GOT3 (cell line): Measurements from ENCODE around the gene C17orf75.
"Not testable (repeated sequence)": the region's sequence is repeated elsewhere in the genome, so short reads cannot be mapped to it uniquely, and the experiment has no call there.

Experiments used
- DNase-seq: peaks from one replicate; lab custom pipeline; 2025; ENCODE audit warnings: mixed read lengths; lab: John Stamatoyannopoulos, UW

C17orf75 gene, protein sequence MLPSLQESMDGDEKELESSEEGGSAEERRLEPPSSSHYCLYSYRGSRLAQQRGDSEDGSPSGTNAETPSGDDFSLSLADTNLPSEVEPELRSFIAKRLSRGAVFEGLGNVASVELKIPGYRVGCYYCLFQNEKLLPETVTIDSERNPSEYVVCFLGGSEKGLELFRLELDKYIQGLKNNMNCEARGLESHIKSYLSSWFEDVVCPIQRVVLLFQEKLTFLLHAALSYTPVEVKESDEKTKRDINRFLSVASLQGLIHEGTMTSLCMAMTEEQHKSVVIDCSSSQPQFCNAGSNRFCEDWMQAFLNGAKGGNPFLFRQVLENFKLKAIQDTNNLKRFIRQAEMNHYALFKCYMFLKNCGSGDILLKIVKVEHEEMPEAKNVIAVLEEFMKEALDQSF

GRCh38 chr17:32341857-32342602 lies at the start of gene C17orf75:
Gene C17orf75, minus strand, starts transcription at chr17:32342173. Its CDS starts 34 bp downstream, at chr17:32342139.
- DNase-seq: peak; percentile 15

GRCh38 chr17:32388613-32389459 lies 46.9 kb upstream of the C17orf75 start:
- no peak for DNase-seq

DNA sequence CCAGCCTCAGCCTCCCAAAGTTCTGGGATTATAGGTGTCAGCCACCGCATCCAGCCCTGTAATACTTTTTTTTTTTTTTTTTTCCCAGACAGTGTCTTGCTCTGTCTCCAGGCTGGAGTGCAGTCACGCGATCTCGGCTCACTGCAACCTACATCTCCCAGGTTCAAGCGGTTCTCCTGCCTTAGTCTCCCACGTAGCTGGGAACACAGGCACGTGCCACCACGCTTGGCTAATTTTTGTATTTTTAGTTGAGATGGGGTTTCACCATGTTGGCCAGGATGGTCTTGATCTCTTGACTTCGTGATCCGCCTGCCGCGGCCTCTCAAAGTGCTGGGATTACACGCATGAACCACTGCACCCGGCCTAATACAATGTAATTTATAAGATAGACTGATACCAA lies 46.2 kb upstream of the C17orf75 start:
- DNase-seq: not testable (repeated sequence)

DNA sequence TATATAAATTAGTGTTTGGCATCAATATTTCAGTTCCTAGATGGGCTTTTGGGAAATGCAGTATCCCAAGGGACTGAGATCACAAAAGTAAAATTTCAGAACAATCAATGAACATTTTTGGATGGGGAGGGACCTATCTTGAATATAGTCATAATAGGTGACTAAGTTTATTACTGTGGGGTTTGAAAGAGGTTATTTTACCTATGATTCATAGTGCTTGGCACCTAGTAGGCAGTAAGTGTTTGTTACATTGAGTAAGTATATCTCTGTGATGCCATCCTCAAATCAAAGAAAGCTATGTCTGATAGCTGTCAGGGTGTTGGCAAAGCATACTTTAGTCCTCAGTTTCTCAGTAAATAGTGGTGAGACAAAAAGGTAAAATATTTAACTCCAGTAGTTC lies 44.9 kb upstream of the C17orf75 start:
- DNase-seq: no peak

DNA sequence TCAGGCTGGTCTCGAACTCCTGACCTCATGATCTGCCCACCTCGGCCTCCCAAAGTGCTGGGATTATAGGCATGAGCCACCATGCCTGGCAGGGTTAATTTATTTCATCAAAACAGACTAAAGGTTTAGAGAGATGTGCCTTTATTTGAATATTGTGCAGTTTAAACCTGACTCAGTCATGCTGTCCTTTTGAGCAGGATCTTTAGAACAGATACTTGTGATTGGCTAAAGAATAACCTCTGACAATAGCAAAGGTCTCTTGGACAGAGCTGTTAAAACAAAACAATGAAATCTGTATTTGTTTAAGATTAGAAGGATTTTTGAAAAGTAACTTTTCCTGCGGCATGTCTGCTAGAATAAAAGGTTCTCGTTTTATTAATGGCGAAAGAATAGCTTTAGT lies 44.0 kb upstream of the C17orf75 start:
- DNase-seq: no peak

GRCh38 chr17:32385121-32385520 lies 43.1 kb upstream of the C17orf75 start:
- DNase-seq: no peak

DNA sequence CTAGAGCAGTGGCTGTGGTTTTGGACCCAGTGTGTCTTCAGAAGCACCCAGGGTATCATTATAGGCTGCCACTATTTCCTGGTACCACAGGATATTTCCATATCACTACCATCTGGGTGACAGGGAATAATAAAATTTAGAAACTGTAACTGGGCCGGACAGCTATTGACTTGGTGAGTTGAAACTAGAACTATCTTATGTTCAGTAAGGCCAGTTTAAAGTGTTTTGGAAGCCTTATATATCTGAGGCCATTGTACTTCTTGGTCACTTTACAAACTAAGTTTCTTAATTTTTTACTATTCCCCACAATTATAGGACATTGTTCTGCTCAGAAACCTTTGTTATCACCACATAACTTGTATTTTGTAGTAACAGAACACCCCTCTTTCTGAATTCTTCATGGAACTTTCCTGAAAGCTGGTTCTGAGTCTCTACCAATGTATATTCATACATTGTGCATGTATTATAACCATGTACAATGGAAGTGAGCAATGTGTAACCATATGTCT lies 42.0 kb upstream of the C17orf75 start:
- DNase-seq: no peak

DNA sequence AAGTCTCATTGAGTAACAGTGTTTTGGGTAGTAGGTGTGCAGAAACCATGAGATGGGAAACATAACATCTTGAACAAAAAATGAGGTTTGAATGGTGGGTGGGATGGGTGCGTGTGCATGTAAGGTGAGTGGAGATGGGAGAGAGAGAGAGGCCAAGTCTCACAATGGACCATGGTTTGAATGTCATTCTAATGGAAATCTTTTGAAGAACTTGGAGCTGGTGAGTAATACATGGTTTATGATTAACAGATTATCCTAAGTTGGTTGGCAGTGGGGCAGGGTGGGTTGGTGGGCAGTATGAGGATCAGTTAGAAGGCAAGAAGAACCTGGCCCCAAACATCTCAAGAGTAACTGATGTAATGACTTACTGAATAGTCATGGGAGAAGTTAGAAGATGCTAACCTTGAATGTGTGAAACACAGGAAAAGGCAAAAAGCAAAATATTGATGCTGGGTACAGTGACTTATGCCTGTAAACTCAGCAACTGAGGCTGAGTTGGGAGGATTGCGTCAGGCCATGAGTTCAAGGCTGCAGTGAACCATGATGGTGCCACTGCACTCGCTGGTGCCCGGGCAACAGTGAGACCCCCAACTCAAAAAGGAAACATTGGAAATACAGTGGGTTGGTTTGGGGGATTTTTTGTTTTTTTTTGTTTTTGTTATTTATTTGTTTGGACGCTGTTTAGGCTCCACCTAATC lies 40.7 kb upstream of the C17orf75 start:
- no peak for DNase-seq

GRCh38 chr17:32370426-32370825 lies 28.5 kb upstream of the C17orf75 start:
- no peak for DNase-seq

GRCh38 chr17:32361270-32361669 lies 19.3 kb upstream of the C17orf75 start:
- no peak for DNase-seq

DNA sequence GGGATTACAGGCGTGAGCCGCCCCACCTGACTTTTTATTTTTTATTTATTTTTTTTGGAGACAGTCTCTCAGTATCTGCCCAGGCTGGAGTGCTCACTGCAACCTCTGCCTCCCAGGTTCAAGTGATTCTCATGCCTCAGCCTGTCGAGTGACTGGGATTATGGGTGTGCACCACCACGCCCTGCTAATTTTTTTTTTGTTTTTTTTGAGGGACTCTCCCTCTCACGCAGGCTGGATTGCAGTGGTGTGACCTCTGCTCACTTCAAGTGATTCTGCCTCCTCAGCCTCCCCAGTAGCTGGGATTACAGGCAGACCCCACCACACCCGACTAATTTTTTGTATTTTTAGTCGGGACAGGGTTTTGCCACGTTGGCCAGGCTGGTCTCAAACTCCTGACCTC lies 15.6 kb upstream of the C17orf75 start:
- DNase-seq: no peak

DNA sequence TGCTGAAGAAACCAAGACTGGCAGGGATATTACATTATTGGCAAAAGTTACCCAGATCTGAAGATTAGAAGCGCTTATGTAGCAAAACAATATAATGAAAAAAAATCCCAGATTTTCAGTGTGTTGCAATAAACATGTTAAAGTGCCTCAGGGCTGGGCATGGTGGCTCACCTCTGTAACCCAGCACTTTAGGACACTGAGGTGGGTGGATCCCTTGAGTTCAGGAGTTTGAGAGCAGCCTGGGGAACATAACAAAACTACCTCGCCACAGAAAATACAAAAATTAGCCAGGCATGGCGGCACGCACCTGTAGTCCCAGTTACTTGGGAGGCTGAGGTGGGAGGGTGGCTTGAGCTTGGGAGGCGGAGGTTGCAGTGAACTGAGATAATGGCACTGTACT lies 14.8 kb upstream of the C17orf75 start:
- DNase-seq: no peak

DNA sequence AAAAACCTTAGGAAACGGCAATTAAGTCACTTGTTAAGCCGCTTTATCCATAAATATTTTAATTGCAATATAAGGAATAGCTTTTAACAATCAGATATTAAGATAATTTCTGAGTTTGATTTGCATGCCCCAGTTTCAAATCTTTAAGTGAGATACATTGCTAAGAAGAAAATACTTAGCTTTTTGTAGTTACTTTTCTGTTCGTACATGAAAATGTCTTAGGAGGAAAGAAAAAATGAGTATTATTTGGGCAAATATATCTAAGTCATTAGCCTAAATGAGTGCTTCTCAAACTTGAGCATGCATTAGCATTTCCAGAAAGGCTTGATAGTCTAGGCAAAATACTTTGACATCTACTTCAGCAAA lies 14.4 kb upstream of the C17orf75 start:
- DNase-seq: no peak

DNA sequence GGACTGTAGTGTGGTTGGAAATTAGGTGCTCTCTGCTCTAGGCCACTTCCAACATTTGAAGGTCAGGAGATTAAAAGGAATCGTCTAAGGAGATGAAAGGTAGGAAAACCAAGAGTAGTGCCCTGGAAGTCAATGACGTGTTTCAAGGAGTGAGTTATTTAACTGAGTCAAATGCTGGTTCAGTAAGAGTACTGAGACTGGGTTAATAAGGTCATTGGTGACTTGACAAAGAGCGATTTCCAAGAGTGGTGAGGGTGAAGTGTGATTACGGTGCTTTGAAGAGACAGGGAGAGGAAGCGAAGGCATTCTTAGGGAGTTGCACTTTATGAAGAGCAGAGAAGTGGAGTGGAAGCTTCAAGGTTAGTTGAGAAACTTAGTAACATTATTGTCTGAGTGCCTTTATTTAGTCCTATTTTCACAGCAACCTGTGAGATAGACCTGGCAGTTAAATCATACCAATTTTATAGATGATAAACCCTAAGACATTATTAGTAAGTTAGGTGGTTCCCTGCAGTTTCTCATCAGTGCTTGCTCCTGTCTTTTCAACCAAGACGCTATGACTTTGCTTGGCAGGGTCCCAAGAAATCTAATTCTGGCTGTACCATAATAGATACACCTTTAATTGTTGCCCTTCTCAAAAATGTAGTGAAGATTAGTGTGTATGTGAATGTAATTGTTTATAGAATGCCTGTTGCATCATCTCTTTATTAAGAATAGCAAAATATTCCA lies 13.8 kb upstream of the C17orf75 start:
- no peak for DNase-seq

GRCh38 chr17:32352734-32353133 lies 10.8 kb upstream of the C17orf75 start:
- not testable (repeated sequence) for DNase-seq

GRCh38 chr17:32350666-32351418 lies 8.9 kb upstream of the C17orf75 start:
- no peak for DNase-seq

DNA sequence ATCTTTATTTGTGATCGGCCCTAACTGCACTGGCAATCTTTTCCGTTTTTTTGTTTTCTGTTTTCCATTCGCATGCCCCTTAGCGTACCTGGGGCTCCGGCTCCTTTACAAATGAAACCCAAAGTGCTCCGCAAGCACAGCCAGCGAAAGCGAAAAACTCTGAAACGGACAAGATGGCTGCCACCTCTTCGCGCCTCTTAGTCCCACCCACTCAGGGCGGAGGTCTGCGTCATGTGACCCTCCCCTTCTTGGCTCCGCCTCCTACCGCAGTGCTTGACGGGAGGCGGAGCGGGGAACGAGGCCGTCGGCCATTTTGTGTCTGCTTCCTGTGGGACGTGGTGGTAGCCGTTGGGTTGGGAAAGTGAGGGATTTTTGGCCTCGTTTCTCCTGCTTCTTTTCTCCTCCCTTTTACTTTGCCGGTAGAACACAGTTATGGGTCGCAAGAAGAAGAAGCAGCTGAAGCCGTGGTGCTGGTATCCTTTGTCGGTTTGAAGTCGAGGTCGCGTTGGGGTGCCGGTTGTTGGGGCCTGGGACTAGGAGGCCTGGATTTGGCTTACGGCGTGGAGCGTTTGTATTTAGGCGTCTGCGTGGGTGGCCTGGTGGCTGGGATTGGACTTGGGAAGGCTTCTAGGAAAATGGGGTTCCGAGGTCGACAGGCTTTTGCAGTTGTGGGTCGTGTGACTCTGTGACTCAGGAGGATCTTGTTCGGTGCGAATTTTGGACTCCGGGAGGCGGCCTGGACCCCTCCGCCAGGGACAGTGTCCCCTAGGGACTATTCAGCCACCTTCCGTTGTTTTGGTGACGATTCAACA lies 8.1 kb upstream of the C17orf75 start, which contains the start of gene ZNF207:
ZNF207 (plus strand) TSS at position 304 of the 812 bp plus-strand sequence; CDS start at position 433, 129 bp downstream.
- peak; percentile 88 for DNase-seq

DNA sequence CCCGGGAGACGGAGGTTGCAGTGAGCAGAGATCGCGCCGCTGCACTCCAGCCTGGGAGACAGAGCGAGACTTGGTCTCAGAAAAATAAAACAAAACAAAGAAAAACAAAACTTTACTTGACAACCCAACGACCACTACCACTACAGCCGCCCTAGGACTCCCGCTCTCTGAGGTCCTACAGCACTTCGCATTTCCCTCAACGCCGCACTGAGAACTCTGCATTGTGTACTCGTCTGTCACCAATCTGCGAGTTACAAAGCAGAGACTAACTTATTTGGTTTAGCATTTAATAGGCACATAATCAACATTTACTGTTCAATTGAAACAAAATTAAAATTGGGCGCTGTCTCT lies 7.5 kb upstream of the C17orf75 start:
- DNase-seq: no peak

- no peak for DNase-seq
These were observed 6.5 kb upstream of the C17orf75 start for GRCh38 chr17:32348483-32348800.
